Cardiac septum (tissue), 1 donor: Measurements from ENCODE around the gene CACNA1B. TPM values are rescaled to one million over a fixed set of nuclear protein-coding genes. Genes with fewer than 3 reads are reported as not detected.
A peak's percentile ranks its signal among the peaks of the same experiment; 100 is the strongest.
"Not testable (repeated sequence)": the region's sequence is repeated elsewhere in the genome, so short reads cannot be mapped to it uniquely, and the experiment has no call there.

ENCODE experiments used
- DNase-seq: peaks from one replicate; pipeline ENCODE4 v3.0.0-alpha.2; 2020; ENCODE audit warnings: low spot score
- intact Hi-C: fragments of 100-400 bp; cut with DNase I; formaldehyde crosslinking; loops from one replicate; pipeline ENCODE4 v1.14.0; 2022
- microRNA-seq: library from miRNA; unstranded; fragments of <30 nt; microRNA quantifications from one replicate; pipeline ENCODE4 v1.2.0, GENCODE V29; 2020
- total RNA-seq: library from RNA; stranded (reverse); fragmentation: NEBNext Ultra II Directional; extraction: Animal tissue kit (Norgen Biotek cat#: 25700); gene quantifications from one replicate; pipeline ENCODE4 v1.2.1, GENCODE V29; 2021
- donor health status: DM: no; HTN: no; CAD: no.

CACNA1B gene
- total RNA-seq, 1 donor from 2014 or later: 0.70 TPM

DNA sequence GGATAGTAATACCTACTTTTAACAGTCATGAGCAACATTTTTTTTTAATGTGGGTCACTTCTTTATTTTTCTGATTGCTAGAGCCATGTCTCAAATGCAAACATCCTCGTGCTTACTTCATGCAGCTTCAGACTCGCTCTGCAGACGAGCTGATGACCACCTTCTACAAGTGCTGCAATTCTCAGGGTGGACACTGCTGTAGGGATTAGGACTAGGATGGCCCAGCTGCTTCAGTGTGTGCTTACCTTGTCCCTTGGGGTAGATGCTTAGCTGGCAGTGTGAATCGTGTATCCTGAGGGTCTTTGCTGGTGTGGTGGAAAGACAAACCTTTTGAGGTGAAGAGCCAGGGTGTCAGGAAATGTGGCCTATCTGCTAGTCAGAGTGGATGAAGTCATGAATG, 251.7 kb downstream of the CACNA1B start:
- DNase-seq, intact Hi-C loops: not testable (repeated sequence)

GRCh38 chr9:138132946-138133705, 255.5 kb downstream of the CACNA1B start:
- DNase-seq, intact Hi-C loops: not testable (repeated sequence)

- intact Hi-C loops, DNase-seq: not testable (repeated sequence)
These were observed 257.0 kb downstream of the CACNA1B start for GRCh38 chr9:138134581-138134980.

DNA sequence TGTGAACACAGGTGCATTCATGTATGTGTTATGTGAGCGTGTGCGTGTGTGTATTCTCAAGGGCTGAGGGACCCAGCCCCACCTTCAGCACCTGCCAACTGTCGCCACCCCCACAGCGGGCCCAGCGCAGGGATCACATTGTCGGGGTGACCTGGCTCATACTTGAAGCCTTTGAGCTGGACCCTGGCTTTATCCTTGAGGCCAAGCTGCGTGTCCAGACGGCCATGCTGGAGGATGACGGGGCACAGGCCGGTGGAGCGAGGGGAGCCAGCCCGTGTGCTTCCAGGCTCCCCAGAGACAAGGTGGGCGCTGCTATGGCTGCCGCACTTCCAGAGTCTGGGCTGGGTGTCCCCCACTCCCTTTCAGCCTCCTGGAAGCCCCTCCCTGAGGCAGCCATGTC, 261.5 kb downstream of the CACNA1B start:
- intact Hi-C loops: not testable (repeated sequence)

GRCh38 chr9:138140980-138141379, 263.4 kb downstream of the CACNA1B start:
- DNase-seq, intact Hi-C loops: not testable (repeated sequence)

More for the DNA sequence above, 261.5 kb downstream of the CACNA1B start:
- not testable (repeated sequence) for DNase-seq

GRCh38 chr9:138142528-138143244, 265.1 kb downstream of the CACNA1B start:
- DNase-seq, intact Hi-C loops: not testable (repeated sequence)

DNA sequence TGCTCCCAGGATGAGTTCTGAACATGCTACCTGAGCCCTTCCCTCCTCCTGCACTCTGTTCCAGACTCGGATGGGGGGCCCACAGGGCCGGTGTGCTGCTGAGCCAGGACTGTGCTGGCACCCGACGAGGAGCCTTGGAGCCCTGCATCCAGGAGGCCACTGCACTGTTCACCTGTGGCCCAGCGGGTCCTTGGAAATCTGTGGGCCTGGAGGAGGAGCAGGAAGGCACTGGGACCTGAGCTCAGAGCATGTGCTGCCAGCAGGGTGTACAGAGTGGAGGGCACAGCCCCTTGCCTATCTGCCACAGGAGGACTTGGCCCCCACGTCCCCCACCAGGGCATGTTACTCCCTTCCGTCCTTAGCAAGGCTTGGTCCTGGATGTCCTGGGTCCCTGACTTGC, 265.9 kb downstream of the CACNA1B start:
- intact Hi-C loops: not testable (repeated sequence)

DNA sequence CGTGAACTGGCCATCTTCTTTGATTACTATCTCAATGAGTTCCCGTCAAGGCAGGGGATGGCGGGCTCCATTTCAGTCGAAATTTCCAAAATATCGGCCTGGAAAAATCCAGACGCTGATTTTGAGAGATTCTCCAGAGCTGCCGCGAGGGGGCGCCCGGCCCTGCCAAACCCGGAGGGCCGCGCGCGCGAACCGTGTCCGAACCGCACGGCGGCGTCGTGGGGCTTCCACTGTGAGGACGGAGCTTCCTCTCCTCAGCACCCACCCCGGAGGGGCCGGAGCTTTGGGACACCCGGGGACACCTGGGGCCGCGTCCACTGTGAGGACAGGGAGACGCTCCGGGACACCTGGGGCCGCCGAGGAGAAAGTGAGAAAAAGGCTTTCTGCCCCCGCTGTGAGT, 270.0 kb downstream of the CACNA1B start:
- intact Hi-C loops, DNase-seq: not testable (repeated sequence)

More for the DNA sequence above, 265.9 kb downstream of the CACNA1B start:
- not testable (repeated sequence) for DNase-seq

GRCh38 chr9:138149672-138150656, 272.4 kb downstream of the CACNA1B start:
- intact Hi-C loops: not testable (repeated sequence)
- DNase-seq: peak; percentile 79

- DNase-seq, intact Hi-C loops: not testable (repeated sequence)
These were observed 278.2 kb downstream of the CACNA1B start for GRCh38 chr9:138155788-138156187.

GRCh38 chr9:138166793-138167192, 289.2 kb downstream of the CACNA1B start:
- intact Hi-C loops, DNase-seq: not testable (repeated sequence)

Small RNA genes lying within 50 kb of the gene (microRNA-seq; reads per million reads assigned to microRNA genes)
- not detected for gene MIR602
